Measurements from ENCODE around the gene AGAP1. TPM values are rescaled to one million over a fixed set of nuclear protein-coding genes. Genes with fewer than 3 reads are reported as not detected.

AGAP1 gene
- total RNA-seq, 6 experiments from 2014 or later, result 8.1 to 11.2 (median 9.8) TPM

GRCh38 chr2:236051351-236051750 lies 557.5 kb downstream of the AGAP1 start:
- 83% methylated on average over 6 of the region's 10 CpGs for WGBS (ENCODE audit: insufficient coverage, low coverage, low lambda C conversion rate, missing lambda C conversion rate)
- no peaks in the 10 kb centered on the region for H3K9me3 ChIP-seq
- no peaks in the 10 kb centered on the region for H3K27me3 ChIP-seq
- TF ChIP-seq CTCF (IDR thresholded peaks at IDR 0.05) (no peak), POLR2A (IDR thresholded peaks at IDR 0.05) (no peak)
- no peaks in the 10 kb centered on the region for H3K4me1 ChIP-seq
- no peaks in the 10 kb centered on the region for H3K36me3 ChIP-seq
- intact Hi-C loops (cut with DNase I), result no loop called here
- DNase-seq (no peak), ATAC-seq (no peak)
- no peak overlapping the region for H3K27ac ChIP-seq
- H3K4me3 ChIP-seq, result no peak overlapping the region

GRCh38 chr2:236051806-236052205 lies 558.0 kb downstream of the AGAP1 start:
- H3K4me3 ChIP-seq, result no peak overlapping the region
- DNase-seq (no peak), ATAC-seq (no peak)
- WGBS (ENCODE audit: insufficient coverage, low coverage, low lambda C conversion rate, missing lambda C conversion rate), result 89% methylated on average over 11 of the region's 11 CpGs
- no peaks in the 10 kb centered on the region for H3K27me3 ChIP-seq
- no peak overlapping the region for H3K27ac ChIP-seq
- intact Hi-C loops (cut with DNase I), result no loop called here
- no peaks in the 10 kb centered on the region for H3K4me1 ChIP-seq
- H3K9me3 ChIP-seq, result no peaks in the 10 kb centered on the region
- H3K36me3 ChIP-seq, result no peaks in the 10 kb centered on the region
- no peak for TF ChIP-seq POLR2A (IDR thresholded peaks at IDR 0.05)
- no peak for TF ChIP-seq CTCF (IDR thresholded peaks at IDR 0.05)

- no peak for DNase-seq
- TF ChIP-seq POLR2A (IDR thresholded peaks at IDR 0.05) (no peak), CTCF (IDR thresholded peaks at IDR 0.05) (no peak)
- H3K27me3 ChIP-seq, result no peaks in the 10 kb centered on the region
- 95% methylated on average over 12 of the region's 14 CpGs for WGBS (ENCODE audit: insufficient coverage, low coverage, low lambda C conversion rate, missing lambda C conversion rate)
- H3K4me1 ChIP-seq, result no peaks in the 10 kb centered on the region
- H3K36me3 ChIP-seq, result no peaks in the 10 kb centered on the region
- no peak overlapping the region for H3K4me3 ChIP-seq
- intact Hi-C loops (cut with DNase I), result no loop called here
- H3K9me3 ChIP-seq, result no peaks in the 10 kb centered on the region
- ATAC-seq, result no peak
- no peak overlapping the region for H3K27ac ChIP-seq
Observed at GRCh38 chr2:236052206-236052605, 558.4 kb downstream of the AGAP1 start.

GRCh38 chr2:236052926-236053821 lies 559.3 kb downstream of the AGAP1 start:
- TF ChIP-seq CTCF (IDR thresholded peaks at IDR 0.05), result no peak
- Histone ChIP-seq H3K27me3 (no peaks in the 10 kb centered on the region), H3K4me3 (no peak overlapping the region), H3K36me3 (no peaks in the 10 kb centered on the region), H3K9me3 (no peaks in the 10 kb centered on the region), H3K27ac (no peak overlapping the region), H3K4me1 (no peaks in the 10 kb centered on the region)
- intact Hi-C loops (cut with DNase I), result no loop called here
- DNase-seq, result no peak
- 73% methylated on average over 27 of the region's 37 CpGs for WGBS (ENCODE audit: insufficient coverage, low coverage, low lambda C conversion rate, missing lambda C conversion rate)
- ATAC-seq, result no peak

Measured in right lobe of liver (tissue), 6 donors.